ENCODE results near the gene OSER1. TPM values are rescaled to one million over a fixed set of nuclear protein-coding genes. Genes with fewer than 3 reads are reported as not detected.

The OSER1 gene
- total RNA-seq, 4 donors from 2014 or later, result 45.2 to 94.4 (median 71.0) TPM

DNA sequence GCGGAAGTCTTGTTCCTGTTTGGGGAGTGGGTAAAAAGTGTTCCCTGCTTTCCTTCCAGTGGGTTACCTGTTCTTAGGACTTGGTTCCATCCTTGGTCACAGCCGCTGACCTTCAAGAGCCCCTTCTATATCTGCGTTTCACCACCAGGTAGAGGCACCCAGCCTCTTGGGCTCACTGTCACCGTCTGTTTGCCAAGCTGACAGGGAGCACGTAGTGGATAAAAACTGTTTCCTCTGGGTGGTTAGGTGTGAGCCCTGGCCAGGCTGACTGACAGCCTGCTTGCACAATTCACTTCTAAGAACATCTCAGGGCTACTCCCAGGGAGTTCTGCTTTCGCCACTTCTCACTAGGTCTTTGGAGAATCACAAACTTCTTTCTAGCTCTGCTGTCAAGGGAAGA, 21.8 kb downstream of the OSER1 start:
- DNase-seq (ENCODE audit: extremely low spot score), result no peak
- Histone ChIP-seq H3K27me3 (no peaks in the 10 kb centered on the region), H3K27ac (replicated peaks in 1 of 4) (peak overlapping the region; percentile 90 to 98 (median 96)), H3K36me3 (no peaks in the 10 kb centered on the region), H3K4me3 (peak overlapping the region in 3 of 4 donors; percentile 58 to 80 (median 72)), H3K9me3 (no peaks in the 10 kb centered on the region), H3K4me1 (peaks cover 21 to 43% (median 33%) of the 10 kb centered on the region in 4 donors)
- 41% methylated on average over 4 of the region's 6 CpGs for WGBS
- intact Hi-C loops (cut with DNase I), result loop anchor here (5.0 kb wide), 1 partner anchor 51 kb away; no protein-coding TSS in a partner anchor
- TF ChIP-seq POLR2A (IDR thresholded peaks at IDR 0.05; ENCODE audit: low read depth), result no peak
- TF ChIP-seq, protein P1, sequence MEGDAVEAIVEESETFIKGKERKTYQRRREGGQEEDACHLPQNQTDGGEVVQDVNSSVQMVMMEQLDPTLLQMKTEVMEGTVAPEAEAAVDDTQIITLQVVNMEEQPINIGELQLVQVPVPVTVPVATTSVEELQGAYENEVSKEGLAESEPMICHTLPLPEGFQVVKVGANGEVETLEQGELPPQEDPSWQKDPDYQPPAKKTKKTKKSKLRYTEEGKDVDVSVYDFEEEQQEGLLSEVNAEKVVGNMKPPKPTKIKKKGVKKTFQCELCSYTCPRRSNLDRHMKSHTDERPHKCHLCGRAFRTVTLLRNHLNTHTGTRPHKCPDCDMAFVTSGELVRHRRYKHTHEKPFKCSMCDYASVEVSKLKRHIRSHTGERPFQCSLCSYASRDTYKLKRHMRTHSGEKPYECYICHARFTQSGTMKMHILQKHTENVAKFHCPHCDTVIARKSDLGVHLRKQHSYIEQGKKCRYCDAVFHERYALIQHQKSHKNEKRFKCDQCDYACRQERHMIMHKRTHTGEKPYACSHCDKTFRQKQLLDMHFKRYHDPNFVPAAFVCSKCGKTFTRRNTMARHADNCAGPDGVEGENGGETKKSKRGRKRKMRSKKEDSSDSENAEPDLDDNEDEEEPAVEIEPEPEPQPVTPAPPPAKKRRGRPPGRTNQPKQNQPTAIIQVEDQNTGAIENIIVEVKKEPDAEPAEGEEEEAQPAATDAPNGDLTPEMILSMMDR (IDR thresholded peaks at IDR 0.05), result no peak
- no peak for TF ChIP-seq EP300 (IDR thresholded peaks at IDR 0.05)
- peak; percentile 87 to 93 for TF ChIP-seq POLR2AphosphoS5 (IDR thresholded peaks at IDR 0.05)

DNA sequence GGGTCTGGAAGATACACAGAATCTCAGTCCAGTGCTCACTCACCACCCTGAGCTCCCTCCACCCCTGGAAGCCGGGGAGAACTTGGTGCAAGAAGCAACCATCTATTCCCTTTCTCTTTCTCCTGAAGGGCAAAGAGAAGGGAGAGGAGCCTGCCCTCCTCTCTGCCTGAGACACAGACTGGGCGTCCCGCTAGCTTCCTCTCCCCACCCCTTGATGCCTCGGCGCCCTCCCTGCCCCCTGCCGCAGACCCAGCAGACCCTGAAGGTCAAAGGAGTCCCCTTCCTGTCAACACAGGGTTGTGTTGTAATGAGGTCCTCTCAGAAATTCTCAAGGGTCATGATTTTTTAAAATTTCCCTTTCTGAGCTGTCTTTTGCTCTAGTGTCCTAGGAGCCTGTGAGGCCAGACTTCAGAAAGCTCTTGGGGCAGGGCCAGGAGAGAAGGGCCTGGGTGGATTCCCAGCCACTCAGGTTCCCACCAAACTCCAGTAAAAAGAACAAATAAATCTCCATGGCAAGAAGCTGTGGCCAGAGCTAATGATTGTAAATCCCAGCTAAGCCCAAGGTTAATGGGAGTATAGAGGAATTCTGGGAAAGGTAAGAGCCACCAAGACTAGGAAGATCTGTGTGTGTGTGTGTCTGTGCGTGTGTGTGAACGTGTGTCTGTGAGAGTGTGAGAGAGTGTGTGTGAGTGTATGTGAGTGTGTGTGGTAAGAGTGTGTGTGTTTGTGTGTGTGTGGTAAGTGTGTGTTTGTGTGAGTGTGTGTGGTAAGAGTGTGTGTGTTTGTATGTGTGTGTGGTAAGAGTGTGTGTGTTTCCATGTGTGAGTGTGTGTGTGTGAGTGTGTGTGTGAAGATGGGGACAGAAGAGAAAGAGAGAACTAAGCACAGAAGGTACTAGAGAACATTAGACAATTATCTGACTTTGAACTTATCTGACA, 22.5 kb downstream of the OSER1 start:
- H3K27ac ChIP-seq (replicated peaks in 1 of 4), result peak overlapping the region; percentile 90 to 98 (median 96)
- H3K9me3 ChIP-seq, result no peaks in the 10 kb centered on the region
- WGBS, result 41% methylated on average over 3 of the region's 8 CpGs
- H3K4me1 ChIP-seq, result peaks cover 21 to 44% (median 35%) of the 10 kb centered on the region in 4 donors
- no peak for DNase-seq (ENCODE audit: extremely low spot score)
- intact Hi-C loops (cut with DNase I), result loop anchor here (5.0 kb wide), 1 partner anchor 51 kb away; no protein-coding TSS in a partner anchor
- H3K27me3 ChIP-seq, result no peaks in the 10 kb centered on the region
- TF ChIP-seq EP300 (IDR thresholded peaks at IDR 0.05) (peak; percentile 20), POLR2AphosphoS5 (IDR thresholded peaks at IDR 0.05) (no peak)
- TF ChIP-seq, protein P1 (IDR thresholded peaks at IDR 0.05), result no peak
- H3K4me3 ChIP-seq, result peak overlapping the region; percentile 58 to 80 (median 72)
- H3K36me3 ChIP-seq, result no peaks in the 10 kb centered on the region

DNA sequence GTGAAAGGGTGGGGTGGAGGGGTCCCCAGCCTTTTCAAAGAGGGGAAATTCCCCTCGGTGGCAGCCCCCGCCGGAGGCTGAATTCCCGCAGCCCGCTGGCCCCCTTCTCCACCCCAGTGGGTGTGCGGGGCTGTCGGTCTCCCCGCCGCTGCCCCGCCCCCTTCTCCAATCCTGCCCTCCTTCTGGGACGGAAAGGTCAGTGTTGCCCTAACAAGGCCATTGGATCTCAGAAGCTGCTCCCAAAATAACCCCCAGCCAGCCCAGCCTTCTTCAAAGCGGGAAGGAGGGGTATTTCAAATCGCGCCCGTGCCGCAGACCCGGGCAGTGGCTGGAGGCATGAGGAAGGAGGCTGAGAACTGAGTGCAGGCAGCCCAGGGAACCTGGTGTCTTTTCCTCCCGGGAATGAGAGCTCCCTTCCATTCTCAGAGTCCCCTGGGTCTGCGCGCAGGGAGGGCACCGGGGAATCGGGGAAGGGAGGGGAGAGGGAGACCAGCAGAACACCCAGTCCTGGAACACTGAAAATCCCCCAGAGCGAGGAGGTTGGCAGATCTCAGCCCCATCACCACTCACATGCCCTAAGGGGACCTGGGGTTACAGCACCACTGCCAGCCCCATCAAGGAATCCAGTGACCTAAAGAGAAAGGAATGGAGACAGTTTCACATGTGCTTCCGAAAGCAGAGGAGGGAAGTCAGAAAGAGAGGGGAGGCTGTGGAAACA, 23.4 kb downstream of the OSER1 start, which contains the start of gene JPH2:
Gene JPH2 (minus strand): TSS at position 135 of the 718 bp plus-strand sequence. CDS start 483 bp downstream, outside the sequence.
- intact Hi-C loops (cut with DNase I), result loop anchor here (5.0 kb wide), 1 partner anchor 50 kb away; no protein-coding TSS in a partner anchor
- Histone ChIP-seq H3K9me3 (no peaks in the 10 kb centered on the region), H3K27me3 (no peaks in the 10 kb centered on the region), H3K27ac (replicated peaks in 1 of 4) (peak within 1 kb of the TSS; percentile 90 to 98 (median 96)), H3K4me3 (peak within 1 kb of the TSS; percentile 58 to 80 (median 72)), H3K36me3 (no peaks in the 10 kb centered on the region), H3K4me1 (peaks cover 24 to 52% (median 42%) of the 10 kb centered on the region in 4 donors)
- WGBS, result 0% methylated on average over 16 of the region's 24 CpGs
- peak; percentile 76 to 91 for TF ChIP-seq POLR2AphosphoS5 (IDR thresholded peaks at IDR 0.05)
- TF ChIP-seq, protein P1 (IDR thresholded peaks at IDR 0.05), result no peak
- peak; percentile 37 for TF ChIP-seq POLR2A (IDR thresholded peaks at IDR 0.05; ENCODE audit: low read depth)
- peak; percentile 89 for TF ChIP-seq EP300 (IDR thresholded peaks at IDR 0.05)
- DNase-seq (ENCODE audit: extremely low spot score), result peak; percentile 94

DNA sequence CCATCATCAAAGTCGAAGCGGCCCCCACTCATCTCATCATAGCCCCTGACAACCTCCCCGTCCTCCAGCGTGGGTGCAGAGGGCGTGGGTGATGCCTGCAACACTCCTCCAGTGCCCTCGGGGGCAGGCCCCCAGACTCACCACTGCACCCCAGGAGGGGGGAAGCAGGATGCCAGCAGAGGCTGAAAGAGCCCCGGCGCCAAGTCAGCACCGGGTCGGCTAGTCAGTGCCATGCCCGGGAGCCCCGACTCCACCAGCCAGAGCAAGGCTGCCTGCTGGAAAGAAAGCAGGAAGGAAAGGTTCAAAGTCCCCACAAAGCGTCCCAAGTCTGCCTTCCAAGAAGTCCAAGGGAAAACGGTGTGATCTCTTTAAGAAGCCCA, 23.9 kb downstream of the OSER1 start:
- H3K4me1 ChIP-seq, result peaks cover 29 to 58% (median 48%) of the 10 kb centered on the region in 4 donors
- TF ChIP-seq, protein P1 (IDR thresholded peaks at IDR 0.05), result no peak
- no peak for TF ChIP-seq EP300 (IDR thresholded peaks at IDR 0.05)
- TF ChIP-seq POLR2A (IDR thresholded peaks at IDR 0.05; ENCODE audit: low read depth), result no peak
- TF ChIP-seq POLR2AphosphoS5 (IDR thresholded peaks at IDR 0.05), result no peak
- no peaks in the 10 kb centered on the region for H3K27me3 ChIP-seq
- H3K4me3 ChIP-seq, result peak overlapping the region; percentile 58 to 80 (median 72)
- WGBS, result 5% methylated on average over 7 of the region's 14 CpGs
- DNase-seq (ENCODE audit: extremely low spot score), result peak; percentile 84
- no peaks in the 10 kb centered on the region for H3K9me3 ChIP-seq
- intact Hi-C loops (cut with DNase I), result loop anchor here (5.0 kb wide), 1 partner anchor 49 kb away; no protein-coding TSS in a partner anchor
- no peaks in the 10 kb centered on the region for H3K36me3 ChIP-seq
- peak overlapping the region; percentile 90 to 98 (median 96) for H3K27ac ChIP-seq (replicated peaks in 1 of 4)

Measured in esophagus muscularis mucosa (tissue), 4 donors.